ENCODE measurements around the gene CA11.

- TF ChIP-seq ZBTB9 (CRISPR knock-in tag; IDR thresholded peaks at IDR 0.05) (no peak), SLC30A9 (CRISPR knock-in tag; IDR thresholded peaks at IDR 0.05) (no peak), CTCF (IDR thresholded peaks at IDR 0.05 in 2 of 3, conservative IDR thresholded peaks at IDR 0.05 in 1 of 3; ENCODE audit: insufficient read depth in 2 of 3, low read depth in 1 of 3, low read length in 3 of 3) (no peak), RNF2 (IDR thresholded peaks at IDR 0.05) (no peak), PREB (CRISPR knock-in tag; IDR thresholded peaks at IDR 0.05) (no peak), ZNF24 (IDR thresholded peaks at IDR 0.05) (no peak), HCFC1 (IDR thresholded peaks at IDR 0.05; ENCODE audit: low read depth, low read length) (no peak), YY1 (IDR thresholded peaks at IDR 0.05; ENCODE audit: borderline replicate concordance in 1 of 3, control insufficient read depth in 1 of 3, extremely low read depth in 1 of 3, insufficient read depth in 3 of 3, insufficient read length in 1 of 3, insufficient replicate concordance in 2 of 3, low read depth in 1 of 3, low read length in 2 of 3) (no peak), ZFP91 (CRISPR knock-in tag; IDR thresholded peaks at IDR 0.05) (no peak)
These were observed 5.7 kb upstream of the CA11 start for GRCh38 chr19:48651683-48652048.

Data from K562 (cell line).